HG03460 (cell line): ENCODE measurements around the gene MLF2.
A peak's percentile ranks its signal among the peaks of the same experiment; 100 is the strongest.
"Not testable (repeated sequence)": the region's sequence is repeated elsewhere in the genome, so short reads cannot be mapped to it uniquely, and the experiment has no call there.

Experiments
- ATAC-seq: cut with Tn5 transposase; IDR thresholded peaks from one replicate; pipeline ENCODE4 v1.9.1; 2021; ENCODE audit not compliant: unreplicated experiment

The MLF2 gene

GRCh38 chr12:6765634-6766581, 13.0 kb upstream of the MLF2 start, which contains the start of gene PTMS:
Gene PTMS (plus strand): TSS chr12:6766363. CDS start chr12:6766706, 343 bp downstream.
- ATAC-seq, result peak; percentile 12

DNA sequence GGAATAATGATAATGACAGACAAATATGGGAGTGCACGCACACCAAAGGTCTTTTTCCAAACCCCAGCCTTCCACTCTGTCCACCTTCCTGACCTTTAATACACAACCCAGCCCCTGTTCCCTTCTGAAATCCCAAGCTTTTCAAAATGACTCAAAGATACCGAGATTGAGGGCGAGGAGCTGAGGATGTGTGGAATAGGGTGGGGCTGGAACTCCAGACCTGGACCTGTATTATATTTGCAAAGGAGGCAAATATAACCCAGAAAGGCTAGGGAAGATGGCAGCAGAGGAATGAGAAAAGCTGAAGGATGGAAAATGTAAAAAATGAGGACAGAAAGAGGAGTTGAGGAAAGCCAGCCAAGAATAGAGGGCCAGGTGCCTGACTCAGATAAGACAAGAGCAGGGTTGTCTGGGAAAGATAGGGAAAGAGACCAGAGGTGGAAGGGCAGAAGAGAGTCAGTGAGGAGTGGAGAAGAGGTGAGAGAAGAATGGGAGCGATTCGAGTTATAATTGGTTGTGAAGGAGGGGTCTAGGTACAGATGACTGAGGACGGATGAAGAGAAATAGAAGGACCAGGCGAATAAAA, 12.2 kb upstream of the MLF2 start:
- no peak for ATAC-seq

DNA sequence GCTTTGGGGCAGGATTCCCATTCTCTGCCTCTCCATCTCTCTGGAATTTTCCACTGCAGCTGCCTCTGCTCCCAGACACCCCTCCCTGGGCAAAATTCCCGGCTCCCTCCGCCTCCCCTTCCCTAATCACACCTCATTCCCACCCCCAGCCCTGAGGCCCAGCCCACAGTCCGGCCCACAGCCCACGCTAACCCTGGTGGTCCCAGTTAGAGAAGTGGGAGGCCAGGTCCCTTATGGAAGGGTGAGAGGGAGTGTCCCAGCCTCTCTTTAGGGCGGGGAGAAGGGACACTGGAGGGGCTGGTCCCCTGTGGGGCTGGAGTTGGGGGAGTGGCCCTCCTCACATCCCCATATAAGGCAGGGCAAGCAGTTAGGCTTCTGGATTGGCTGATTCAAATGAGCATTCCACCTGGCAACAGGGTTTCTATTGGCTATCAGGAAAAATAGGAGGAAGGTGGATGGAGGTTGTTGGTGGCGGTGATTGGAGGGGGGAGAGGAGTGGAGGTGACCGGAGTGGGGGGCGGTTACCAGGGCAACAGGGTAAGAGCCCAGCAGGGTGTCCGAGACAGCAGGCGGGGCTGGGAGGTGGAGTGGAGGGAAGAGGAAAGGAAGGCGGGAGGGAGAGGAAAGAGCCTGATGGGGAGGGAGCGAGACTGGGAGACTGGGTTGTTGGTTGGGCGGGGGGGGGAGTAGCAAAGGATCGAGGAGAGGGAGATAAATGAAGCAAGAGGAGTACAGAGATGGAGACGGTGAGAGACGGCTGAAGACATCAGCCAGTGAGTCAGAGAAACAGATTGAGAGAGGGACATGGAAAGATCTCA, 11.3 kb upstream of the MLF2 start:
- peak; percentile 76 for ATAC-seq

- no peak for ATAC-seq
Measured at GRCh38 chr12:6763380-6763779, 10.4 kb upstream of the MLF2 start.

- ATAC-seq, result no peak
Measured at GRCh38 chr12:6759741-6760140, 6.8 kb upstream of the MLF2 start.

DNA sequence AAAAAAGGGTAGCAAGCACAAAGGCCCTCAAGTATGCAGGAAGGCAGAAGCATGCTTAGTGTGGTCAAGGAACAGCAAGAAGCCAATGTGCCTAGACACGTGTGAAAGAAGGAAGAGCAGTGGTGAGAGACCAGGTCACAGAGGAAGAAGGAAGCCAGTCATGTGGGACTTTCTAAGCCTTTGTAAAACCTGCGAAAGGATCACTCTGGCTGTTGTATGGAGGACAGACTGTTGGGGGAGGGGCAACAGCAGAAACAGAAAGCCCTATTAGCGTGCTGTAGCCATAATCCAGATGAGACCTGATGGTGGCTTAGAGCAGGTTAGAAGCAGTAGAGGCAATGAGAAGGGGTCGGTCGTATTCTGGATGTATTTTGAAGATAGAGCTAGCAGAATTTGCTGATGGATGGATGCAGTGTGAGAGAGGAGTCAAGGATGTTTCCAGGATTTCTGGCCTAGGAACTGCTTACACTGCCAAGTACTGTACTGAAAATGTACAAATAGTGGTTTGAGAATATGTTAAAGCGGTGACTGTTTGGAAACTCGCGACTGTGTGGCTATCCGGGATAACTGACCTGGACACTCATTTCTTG, 5.7 kb upstream of the MLF2 start:
- ATAC-seq, result no peak

DNA sequence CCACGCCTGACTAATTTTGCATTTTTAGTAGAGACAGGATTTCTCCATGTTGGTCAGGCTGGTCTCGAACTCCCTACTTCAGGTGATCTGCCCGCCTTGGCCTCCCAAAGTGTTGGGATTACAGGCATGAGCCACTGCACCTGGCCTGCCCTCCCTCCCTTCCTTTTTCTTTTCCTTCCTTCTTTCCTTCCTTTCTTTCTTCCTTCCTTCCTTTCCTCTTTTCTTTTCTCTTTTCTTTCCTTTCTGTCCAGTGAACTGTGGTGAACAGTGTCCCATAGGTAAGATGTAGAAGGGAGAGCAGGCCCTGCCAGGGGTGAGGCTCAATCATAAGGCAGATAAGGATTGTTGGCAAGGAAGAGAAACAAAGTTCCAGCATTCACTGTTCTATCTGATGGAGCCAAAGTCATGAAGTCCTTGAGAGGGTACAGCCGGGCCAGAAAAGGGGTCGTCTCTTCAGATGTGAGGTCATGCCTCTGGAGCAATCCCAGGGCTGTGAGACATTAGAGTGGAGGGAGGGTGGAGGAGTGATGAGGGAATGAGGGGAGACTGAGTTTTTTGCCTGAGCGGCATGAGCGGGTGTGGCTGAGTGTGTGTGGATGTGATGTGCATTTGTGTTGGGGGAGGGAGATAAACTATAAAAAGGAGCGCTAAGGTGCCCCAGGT, 4.2 kb upstream of the MLF2 start:
- ATAC-seq, result no peak

DNA sequence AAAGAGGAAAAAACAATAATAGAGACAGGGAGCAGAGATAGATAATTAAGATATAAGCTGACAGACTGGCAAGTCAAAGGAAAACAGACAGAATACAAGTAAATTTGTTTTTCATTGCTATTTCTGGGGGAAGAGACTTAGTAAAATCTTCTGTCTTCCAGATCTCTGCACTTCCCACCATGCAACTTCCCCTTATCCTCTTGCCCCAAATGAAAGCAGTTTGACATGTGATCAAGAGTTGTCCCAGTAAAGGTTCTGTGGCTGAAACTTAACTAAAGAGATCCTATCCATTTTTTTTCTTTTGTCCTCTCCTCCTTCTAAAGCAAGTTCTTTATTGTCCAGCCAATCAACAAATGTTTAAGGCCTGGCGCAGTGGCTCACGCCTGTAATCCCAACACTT, 1.5 kb upstream of the MLF2 start:
- ATAC-seq, result no peak

DNA sequence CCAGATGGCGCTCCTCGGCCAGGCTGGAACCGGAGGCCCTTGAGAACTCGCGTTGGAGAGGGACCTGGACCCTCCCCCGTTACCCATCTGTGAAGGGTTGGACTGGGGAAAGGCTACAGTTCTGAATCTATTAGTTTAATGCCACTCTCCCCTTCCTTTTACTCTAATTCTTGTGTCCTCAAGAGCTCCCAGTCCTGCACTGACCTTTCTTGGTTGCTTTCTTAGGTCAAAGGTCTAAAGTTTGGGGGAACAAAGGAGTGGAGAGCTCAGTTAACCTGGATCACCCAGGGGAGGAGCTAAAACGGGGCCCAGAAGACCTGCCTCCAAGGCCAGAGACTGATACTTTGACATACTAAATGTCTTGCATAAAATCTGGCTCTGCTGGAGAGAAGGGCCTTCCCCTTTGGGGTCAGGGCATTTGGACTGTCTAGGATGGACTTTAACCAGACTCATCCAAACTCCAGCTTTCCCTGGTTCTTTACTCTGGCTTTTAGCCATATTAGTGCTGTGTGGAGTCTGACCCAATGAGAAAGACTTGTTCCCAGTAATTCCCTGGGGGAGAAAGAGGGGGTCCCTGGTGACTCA, 923 bp upstream of the MLF2 start:
- no peak for ATAC-seq

- no peak for ATAC-seq
Measured at GRCh38 chr12:6752167-6752920, 597 bp downstream of the MLF2 start.

- ATAC-seq, result no peak
Measured at GRCh38 chr12:6751767-6752166, 1.2 kb downstream of the MLF2 start.

GRCh38 chr12:6750506-6750905, 2.4 kb downstream of the MLF2 start:
- no peak for ATAC-seq

GRCh38 chr12:6748761-6749160, 4.2 kb downstream of the MLF2 start:
- ATAC-seq, result no peak

DNA sequence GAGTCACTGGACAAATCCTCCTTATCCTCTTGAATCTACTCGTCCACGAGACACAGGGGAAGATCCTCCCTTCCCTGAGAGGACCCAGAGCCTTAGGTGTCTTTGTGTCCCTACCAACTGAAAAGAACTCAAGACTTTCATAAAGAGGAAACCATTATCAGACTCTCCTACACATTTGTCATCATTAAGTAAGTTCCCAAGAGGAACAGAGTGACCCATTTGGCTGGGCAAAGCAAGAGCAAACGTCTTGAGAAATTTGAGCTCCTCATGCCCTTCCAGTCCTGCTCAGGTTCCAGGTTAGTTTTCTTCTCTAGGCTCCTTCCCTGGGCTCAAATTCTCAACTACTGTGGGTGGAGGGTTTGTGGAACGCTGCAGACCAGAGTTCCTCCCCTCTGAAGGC, 5.7 kb downstream of the MLF2 start:
- ATAC-seq, result no peak

DNA sequence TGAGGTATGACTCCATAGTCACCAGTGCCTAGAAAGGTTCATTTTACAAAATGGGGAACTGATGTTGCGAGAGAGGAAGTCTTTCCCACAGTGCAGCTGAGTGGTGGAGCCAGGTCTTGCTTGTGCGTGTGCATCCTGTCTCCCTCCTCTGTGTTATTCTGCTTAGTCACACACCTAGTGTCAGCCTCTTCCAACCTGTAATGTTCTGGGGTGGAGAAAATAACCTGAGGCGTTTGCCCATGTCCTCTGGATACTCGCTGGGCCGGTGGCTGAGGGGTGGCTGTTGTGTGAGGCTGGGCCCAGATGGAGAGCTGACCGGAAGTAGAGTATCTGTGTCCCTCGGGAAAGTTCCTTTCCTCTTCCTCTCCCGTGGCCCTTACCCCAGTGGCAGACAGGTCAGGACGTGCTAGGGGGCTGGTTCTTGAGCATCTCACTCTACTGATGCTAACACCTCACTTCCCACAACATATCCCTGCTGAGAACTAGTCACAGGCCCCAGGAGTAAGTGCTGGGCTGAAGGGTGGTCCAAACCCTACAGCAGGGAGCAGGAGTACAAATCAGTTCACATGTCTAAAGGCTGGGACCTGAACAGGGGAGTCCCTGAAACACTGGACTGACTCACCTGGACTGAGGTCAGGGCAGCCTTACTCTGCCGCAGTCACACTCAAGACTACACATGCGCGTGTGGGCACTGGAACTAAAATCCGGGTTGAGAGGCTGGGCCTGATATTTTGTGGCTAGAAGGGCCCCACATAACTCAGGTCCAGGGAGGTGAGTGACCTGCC, 7.0 kb downstream of the MLF2 start:
- no peak for ATAC-seq

DNA sequence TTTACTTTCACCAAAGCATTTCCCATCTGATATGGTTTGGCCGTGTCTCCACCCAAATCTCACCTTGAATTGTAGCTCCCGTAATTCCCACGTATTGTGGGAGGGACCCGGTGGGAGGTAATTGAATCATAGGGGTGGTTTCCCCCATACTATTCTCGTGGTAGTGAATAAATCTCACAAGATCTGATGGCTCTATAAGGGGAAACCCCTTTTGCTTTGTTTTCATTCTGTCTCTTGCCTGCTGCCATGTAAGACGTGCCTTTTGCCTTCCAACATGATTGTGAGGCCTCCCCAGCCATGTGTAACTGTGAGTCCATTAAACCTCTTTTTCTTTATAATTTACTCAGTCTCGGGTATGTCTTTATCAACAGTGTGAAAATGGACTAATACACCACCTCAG, 9.6 kb downstream of the MLF2 start:
- not testable (repeated sequence) for ATAC-seq

DNA sequence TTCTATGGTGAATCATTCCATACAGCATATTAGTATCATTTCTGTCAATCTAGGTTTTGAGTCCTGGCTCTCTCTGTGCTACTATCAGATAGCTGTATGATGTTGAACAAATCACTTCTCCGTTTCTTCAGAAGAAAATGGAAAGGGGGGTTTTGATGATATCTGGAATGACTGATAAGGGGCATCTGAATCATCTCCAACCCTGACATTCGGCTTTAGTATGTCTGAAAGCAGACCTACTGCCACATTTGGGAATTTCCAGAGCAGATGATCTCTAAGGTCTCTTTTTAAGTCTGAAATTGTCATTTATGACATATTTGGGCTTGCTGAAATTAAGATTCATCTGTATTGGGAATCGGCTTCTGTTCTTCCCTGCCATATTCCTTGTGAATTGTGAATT, 10.1 kb downstream of the MLF2 start:
- no peak for ATAC-seq

- not testable (repeated sequence) for ATAC-seq
Measured at GRCh38 chr12:6742080-6742479, 10.9 kb downstream of the MLF2 start.

GRCh38 chr12:6736754-6737153, 16.2 kb downstream of the MLF2 start:
- ATAC-seq, result no peak
